HCT116 (cell line): Measurements from ENCODE around the gene CCKAR. TPM values are rescaled to one million over a fixed set of nuclear protein-coding genes. Genes with fewer than 3 reads are reported as not detected.

Experiments used
- ATAC-seq: fragments of 200-7000 bp; cut with Tn5 transposase; 2 replicates; pipeline ENCODE4 v1.9.1; 2020; ENCODE audit warnings: mild to moderate bottlenecking, moderate library complexity
- BruUV-seq: library from RNA; stranded (reverse); fragments of 400-500 nt; replicated peaks from 2 replicates; lab custom pipeline; 2021; lab: Mats Ljungman, UMichigan
- CTCF ChIA-PET: fragments of 300-600 bp; sonication (Branson Sonifier 250); formaldehyde crosslinking; loops from one replicate; lab custom pipeline; 2021; ENCODE audit warnings: antibody characterized with exemption; lab: Charles Lee
- POLR2A ChIA-PET: fragments of 300-600, 350-600 bp; sonication (Branson Sonifier 250); formaldehyde crosslinking; loops from one replicate; lab custom pipeline; 2021; ENCODE audit warnings: antibody characterized with exemption; lab: Charles Lee
- RAD21 ChIA-PET, 2 experiments: fragments of 300-600 bp; sonication (Branson Sonifier 250); formaldehyde crosslinking; loops; one replicate each; lab custom pipeline; 2023; ENCODE audit warnings: low total read pairs in 2 of 2; ENCODE audit not compliant: uncharacterized antibody in 2 of 2, unreplicated experiment in 2 of 2, low non-redundant PET in 1 of 2; lab: Charles Lee
- DNase-seq: peaks from one replicate; pipeline ENCODE4 v3.0.0-alpha.2; 2010; ENCODE audit warnings: low read depth, low spot score
- H2AFZ ChIP-seq: fragments of 200-600 bp; shearing (Covaris generic), sonication (generic); 2 replicates; pipeline ENCODE4 v1.6.1; 2017; ENCODE audit warnings: low read depth, mixed run types, mixed read lengths, antibody characterized with exemption, low read length; ENCODE audit not compliant: poor library complexity, severe bottlenecking
- H3K27ac ChIP-seq: 2 replicates; pipeline ENCODE4 v1.5.1; 2012; ENCODE audit warnings: low read depth, low read length
- H3K27me3 ChIP-seq: fragments of 200-600 bp; sonication (generic); 2 replicates; pipeline ENCODE4 v1.6.1; 2016; ENCODE audit warnings: mixed run types, low read length, mixed read lengths; ENCODE audit not compliant: insufficient read depth
- H3K36me3 ChIP-seq, 2 experiments: fragments of 200-500 bp in 1 of 2; fragments of 200-600 bp in 1 of 2; sonication (Bioruptor generic) in 1 of 2; sonication (generic) in 1 of 2; 2 replicates each; pipeline versions ENCODE4 v1.5.1 to v1.6.1; 2014 to 2016; ENCODE audit warnings: low read length in 2 of 2, inconsistent platforms in 1 of 2, mixed read lengths in 1 of 2, mixed run types in 1 of 2; ENCODE audit not compliant: insufficient read depth in 2 of 2, control insufficient read depth in 1 of 2
- H3K4me1 ChIP-seq, 2 experiments: fragments of 200-600 bp in 1 of 2; sonication (generic) in 1 of 2; 2 replicates each; pipeline versions ENCODE4 v1.5.1 to v1.6.1; 2012 to 2017; ENCODE audit warnings: low read length in 2 of 2, inconsistent platforms in 1 of 2, mild to moderate bottlenecking in 1 of 2, mixed read lengths in 1 of 2, mixed run types in 1 of 2, moderate library complexity in 1 of 2; ENCODE audit not compliant: insufficient read depth in 2 of 2, control insufficient read depth in 1 of 2
- H3K4me2 ChIP-seq: fragments of 200-600 bp; sonication (generic); 2 replicates; pipeline ENCODE4 v1.6.1; 2017; ENCODE audit warnings: mixed run types, low read length, mixed read lengths
- H3K4me3 ChIP-seq, 2 experiments: fragments of 200-600 bp in 1 of 2; sonication (generic) in 1 of 2; replicated peaks in 1 of 2; 2 replicates each; pipeline ENCODE4 v1.5.1; 2011 to 2016; ENCODE audit warnings: low read length in 2 of 2, control low read depth in 1 of 2, low read depth in 1 of 2, mild to moderate bottlenecking in 1 of 2, mixed read lengths in 1 of 2, mixed run types in 1 of 2
- H3K79me2 ChIP-seq: fragments of 200-600 bp; sonication (generic); 2 replicates; pipeline ENCODE4 v1.6.1; 2017; ENCODE audit warnings: mild to moderate bottlenecking, mixed run types, low read length, moderate library complexity, mixed read lengths; ENCODE audit not compliant: insufficient read depth
- H3K9ac ChIP-seq: fragments of 200-600 bp; sonication (generic); 2 replicates; pipeline ENCODE4 v1.6.1; 2016; ENCODE audit warnings: low read length, mixed read lengths
- H3K9me2 ChIP-seq: fragments of 200-600 bp; sonication (generic), shearing (Covaris generic); 2 replicates; pipeline ENCODE4 v1.6.1; 2017; ENCODE audit warnings: mixed run types, mild to moderate bottlenecking, moderate library complexity; ENCODE audit not compliant: insufficient read depth
- H3K9me3 ChIP-seq, 2 experiments: fragments of 200-500 bp in 1 of 2; fragments of 200-600 bp in 1 of 2; sonication (Bioruptor generic) in 1 of 2; sonication (generic) in 1 of 2; 2 replicates each; pipeline ENCODE4 v1.6.1; 2014 to 2017; ENCODE audit warnings: low read length in 2 of 2, mixed read lengths in 2 of 2, inconsistent platforms in 1 of 2, low read depth in 1 of 2, mild to moderate bottlenecking in 1 of 2, mixed run types in 1 of 2, moderate library complexity in 1 of 2; ENCODE audit not compliant: control insufficient read depth in 1 of 2, insufficient read depth in 1 of 2
- H4K20me1 ChIP-seq: fragments of 200-600 bp; sonication (generic), shearing (Covaris generic); 2 replicates; pipeline ENCODE4 v1.6.1; 2017; ENCODE audit warnings: mixed run types, mild to moderate bottlenecking, moderate library complexity; ENCODE audit not compliant: insufficient read depth
- MAX ChIP-seq: IDR thresholded peaks from 2 replicates; pipeline ENCODE4 v1.6.1; 2012
- POLR2A ChIP-seq: IDR thresholded peaks from 2 replicates; pipeline ENCODE4 v1.7.0; 2011; ENCODE audit warnings: borderline replicate concordance; ENCODE audit not compliant: insufficient read depth, insufficient read length; ENCODE audit errors: extremely low read depth
- SRF ChIP-seq: IDR thresholded peaks from 2 replicates; pipeline ENCODE4 v1.6.1; 2012; ENCODE audit warnings: low read depth
- intact Hi-C: fragments of 100-400 bp; cut with micrococcal nuclease; formaldehyde crosslinking; loops from 2 replicates; pipeline ENCODE4 v1.10.0; 2022
- total RNA-seq: library from RNA; stranded (reverse); gene quantifications from one replicate; pipeline ENCODE4 v1.2.1, GENCODE V29; 2021; ENCODE audit not compliant: unreplicated experiment
- TF ChIP-seq, protein P1 (sequence below): IDR thresholded peaks from 2 replicates; pipeline ENCODE4 v1.6.1; 2012

CCKAR gene
- total RNA-seq, 1 experiment from 2014 or later = not detected

DNA sequence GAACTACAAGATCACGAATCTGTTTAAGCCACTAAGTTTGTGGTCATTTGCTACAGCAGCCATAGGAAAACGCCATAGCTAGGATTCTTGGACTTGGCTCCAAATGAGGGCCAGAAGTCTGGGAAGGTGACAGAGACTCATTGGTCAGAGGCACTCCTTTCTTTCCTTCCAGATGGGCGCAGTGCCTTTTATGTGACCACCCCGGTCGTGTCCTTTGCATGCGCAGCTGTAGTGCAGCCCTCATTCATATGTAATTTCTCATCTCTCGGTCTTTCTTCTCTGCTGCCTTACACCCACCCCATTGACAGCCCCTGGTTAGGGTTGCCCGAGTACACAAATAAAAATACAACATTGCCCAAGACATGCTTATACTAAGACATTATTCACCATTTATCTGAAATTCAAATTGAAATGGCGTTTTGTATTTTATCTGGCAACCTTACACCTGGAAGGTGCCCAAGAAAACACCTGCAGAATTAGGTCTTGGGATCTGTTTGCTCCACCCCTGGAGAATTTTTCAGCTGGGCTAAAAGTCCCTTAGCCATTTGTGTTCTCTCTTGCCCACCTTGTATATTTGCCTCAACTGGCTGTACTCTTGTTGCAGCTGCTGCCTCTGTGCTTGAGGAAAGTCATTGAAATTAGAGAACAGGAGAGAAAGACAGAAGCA, 21.9 kb downstream of the CCKAR start:
- no peaks in the 10 kb centered on the region for H3K79me2 ChIP-seq
- ATAC-seq (no peak), DNase-seq (no peak)
- H2AFZ ChIP-seq = no peak overlapping the region
- no peaks in the 10 kb centered on the region for H4K20me1 ChIP-seq
- H3K9ac ChIP-seq = no peak overlapping the region
- ChIA-PET CTCF (no interaction called here), POLR2A (no interaction called here), RAD21 (no interaction called here)
- no TSS peak for BruUV-seq
- no peaks in the 10 kb centered on the region for H3K4me1 ChIP-seq
- no peak overlapping the region for H3K4me3 ChIP-seq
- no peak for TF ChIP-seq SRF
- no peak for TF ChIP-seq MAX
- TF ChIP-seq, protein P1, sequence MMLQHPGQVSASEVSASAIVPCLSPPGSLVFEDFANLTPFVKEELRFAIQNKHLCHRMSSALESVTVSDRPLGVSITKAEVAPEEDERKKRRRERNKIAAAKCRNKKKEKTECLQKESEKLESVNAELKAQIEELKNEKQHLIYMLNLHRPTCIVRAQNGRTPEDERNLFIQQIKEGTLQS = no peak
- H3K9me3 ChIP-seq = peaks cover 0 to 4% of the 10 kb centered on the region in 2 experiments; a peak in 1 of 4 replicates
- no peaks in the 10 kb centered on the region for H3K9me2 ChIP-seq
- H3K27me3 ChIP-seq = no peaks in the 10 kb centered on the region
- no peaks in the 10 kb centered on the region for H3K36me3 ChIP-seq
- intact Hi-C loops = no loop called here
- H3K4me2 ChIP-seq = no peak overlapping the region
- H3K27ac ChIP-seq = no peak overlapping the region

- ChIA-PET CTCF (no interaction called here), POLR2A (no interaction called here), RAD21 (no interaction called here)
- Histone ChIP-seq H3K4me1 (no peaks in the 10 kb centered on the region), H4K20me1 (no peaks in the 10 kb centered on the region), H3K4me3 (no peak overlapping the region), H3K36me3 (no peaks in the 10 kb centered on the region), H3K27me3 (no peaks in the 10 kb centered on the region), H2AFZ (no peak overlapping the region), H3K9ac (no peak overlapping the region), H3K27ac (no peak overlapping the region), H3K79me2 (no peaks in the 10 kb centered on the region), H3K9me2 (no peaks in the 10 kb centered on the region), H3K4me2 (no peak overlapping the region), H3K9me3 (peaks cover 0 to 6% of the 10 kb centered on the region in 2 experiments; a peak in 1 of 4 replicates)
- TF ChIP-seq POLR2A = no peak
- DNase-seq = no peak
- ATAC-seq = no peak
- BruUV-seq = no TSS peak
- intact Hi-C loops = no loop called here
These were observed 22.6 kb downstream of the CCKAR start for GRCh38 chr4:26467724-26468123.
